ENCODE data around the gene ZNF750. TPM values are rescaled to one million over a fixed set of nuclear protein-coding genes. Genes with fewer than 3 reads are reported as not detected.

Gene ZNF750
- total and polyA plus RNA-seq, 2 donors (not counting 3 experiments of a cell fraction or from before 2014, with no cell fraction given): 0.15 to 0.80 TPM

- CTCF ChIA-PET: interaction anchor here (0.9 to 2.1 kb wide), 3 partner anchors 11 to 67 kb away, joined by 3 to 4 read pairs (median 4); no protein-coding TSS in a partner anchor
Observed at GRCh38 chr17:82849076-82849945, 9.5 kb upstream of the ZNF750 start.

More at GRCh38 chr17:82849076-82849945, 9.5 kb upstream of the ZNF750 start:
- no peaks in the 10 kb centered on the region for H4K20me1 ChIP-seq (replicated peaks; ENCODE audit: control insufficient read depth, extremely low read depth, insufficient read depth, low read length)
- FAIRE-seq (no peak), DNase-seq (ENCODE audit: low read depth, low spot score) (peak; percentile 37)
- dilution Hi-C loops (cut with MboI; ENCODE audit: extremely low pct_ligation_motif_present, low sequenced_read_pairs): no loop called here
- no TSS peak for BruUV-seq (replicated peaks)
- H3K4me3 ChIP-seq (replicated peaks in 1 of 3; ENCODE audit: insufficient read depth in 1 of 3, low read depth in 1 of 3, low read length in 3 of 3): no peak overlapping the region
- no peaks in the 10 kb centered on the region for H3K9me1 ChIP-seq (replicated peaks; ENCODE audit: control insufficient read depth, extremely low read depth, insufficient read depth, low read length)
- no peak overlapping the region for H3K27ac ChIP-seq (ENCODE audit: insufficient read depth, low read depth, low read length)
- TF ChIP-seq FOS (IDR thresholded peaks at IDR 0.05; ENCODE audit: borderline replicate concordance, insufficient read depth, low read length) (no peak), GATA2 (IDR thresholded peaks at IDR 0.05; ENCODE audit: insufficient read depth, insufficient read length, low read depth, low read length) (no peak), JUN (IDR thresholded peaks at IDR 0.05; ENCODE audit: borderline replicate concordance, insufficient read depth, insufficient read length, low read depth) (no peak), MAX (IDR thresholded peaks at IDR 0.05; ENCODE audit: insufficient read depth, insufficient read length) (no peak), MYC (IDR thresholded peaks at IDR 0.05; ENCODE audit: low read depth, low read length) (no peak), POLR2AphosphoS5 (IDR thresholded peaks at IDR 0.05; ENCODE audit: insufficient read depth, low read depth, low read length) (no peak), CTCF (IDR thresholded peaks at IDR 0.05; ENCODE audit: extremely low read depth in 1 of 2, insufficient read depth in 1 of 2, low read depth in 1 of 2, low read length in 2 of 2) (no peak), POLR2A (IDR thresholded peaks at IDR 0.05; ENCODE audit: low read depth, low read length) (no peak), EZH2 (IDR thresholded peaks at IDR 0.05; ENCODE audit: borderline replicate concordance, low read depth, low read length, severe bottlenecking) (no peak)
- H3K9ac ChIP-seq (replicated peaks; ENCODE audit: extremely low read depth, insufficient read depth, low read length): no peak overlapping the region
- H3K79me2 ChIP-seq (ENCODE audit: control insufficient read depth, insufficient read depth, low read length): peaks cover 82% of the 10 kb centered on the region
- peaks cover 3 to 6% of the 10 kb centered on the region in 2 experiments for H3K36me3 ChIP-seq (ENCODE audit: control insufficient read depth in 2 of 2, extremely low read depth in 1 of 2, insufficient read depth in 2 of 2, low read length in 2 of 2)
- H2AFZ ChIP-seq (ENCODE audit: low read depth, low read length): no peak overlapping the region
- H3K4me1 ChIP-seq (ENCODE audit: control insufficient read depth, extremely low read depth, insufficient read depth, low read length): peaks cover 28% of the 10 kb centered on the region
- H3K27me3 ChIP-seq (ENCODE audit: control insufficient read depth in 2 of 2, insufficient read depth in 2 of 2, low read length in 2 of 2): no peaks in the 10 kb centered on the region
- POLR2A ChIA-PET: no interaction called here
- no peaks in the 10 kb centered on the region for H3K9me3 ChIP-seq (replicated peaks; ENCODE audit: control insufficient read depth, insufficient read depth, low read length)
- intact Hi-C loops (cut with micrococcal nuclease): loop anchor here (10.0 kb wide), 1 partner anchor 395 kb away; the partner anchor contains the start of genes CYBC1 and NARF
- H3K4me2 ChIP-seq (ENCODE audit: insufficient read depth, low read length): peak overlapping the region; percentile 24
